NCI-H2227 (cell line): ENCODE measurements around the gene HEBP1.

Experiments used
- DNase-seq: peaks from one replicate; lab custom pipeline; 2025; ENCODE audit not compliant: unreplicated experiment; lab: John Stamatoyannopoulos, UW

Gene HEBP1

GRCh38 chr12:12954878-12955625 is 45.0 kb downstream of the HEBP1 start:
- DNase-seq: no peak

GRCh38 chr12:12954356-12954755 is 45.7 kb downstream of the HEBP1 start:
- DNase-seq: peak; percentile 4

GRCh38 chr12:12952036-12952435 is 48.0 kb downstream of the HEBP1 start, which contains the start of gene GPRC5D:
TSS of gene GPRC5D (minus strand) at chr12:12952170. CDS start at chr12:12950384, 1,786 bp downstream.
- DNase-seq: no peak

GRCh38 chr12:12951504-12951903 is 48.6 kb downstream of the HEBP1 start:
- DNase-seq: no peak

- DNase-seq: no peak
Measured at GRCh38 chr12:12947902-12948301, 52.2 kb downstream of the HEBP1 start.

GRCh38 chr12:12946686-12947355 is 53.2 kb downstream of the HEBP1 start:
- DNase-seq: no peak

- no peak for DNase-seq
Measured at GRCh38 chr12:12945591-12945990, 54.5 kb downstream of the HEBP1 start.

GRCh38 chr12:12943586-12944260 is 56.3 kb downstream of the HEBP1 start:
- no peak for DNase-seq

- no peak for DNase-seq
Measured at GRCh38 chr12:12941450-12942350, 58.4 kb downstream of the HEBP1 start.

GRCh38 chr12:12939888-12940287 is 60.2 kb downstream of the HEBP1 start:
- DNase-seq: no peak

GRCh38 chr12:12938541-12938940 is 61.5 kb downstream of the HEBP1 start:
- DNase-seq: no peak

- no peak for DNase-seq
Measured at GRCh38 chr12:12936983-12937491, 63.0 kb downstream of the HEBP1 start.

- no peak for DNase-seq
Measured at GRCh38 chr12:12934556-12934955, 65.5 kb downstream of the HEBP1 start.

GRCh38 chr12:12933742-12934141 is 66.3 kb downstream of the HEBP1 start:
- DNase-seq: no peak

GRCh38 chr12:12930633-12931219 is 69.3 kb downstream of the HEBP1 start:
- DNase-seq: no peak

- no peak for DNase-seq
Measured at GRCh38 chr12:12929696-12930095, 70.4 kb downstream of the HEBP1 start.

- peak; percentile 61 for DNase-seq
Measured at GRCh38 chr12:12927211-12928079, 72.6 kb downstream of the HEBP1 start.

- DNase-seq: no peak
Measured at GRCh38 chr12:12926571-12927071, 73.4 kb downstream of the HEBP1 start.

- DNase-seq: no peak
Measured at GRCh38 chr12:12925388-12925787, 74.7 kb downstream of the HEBP1 start.
